ENCODE data around the gene ELOVL2. TPM values are rescaled to one million over a fixed set of nuclear protein-coding genes. Genes with fewer than 3 reads are reported as not detected.
"Not testable (repeated sequence)": the region's sequence is repeated elsewhere in the genome, so short reads cannot be mapped to it uniquely, and the experiment has no call there.

Gene ELOVL2
- polyA plus RNA-seq = not detected

GRCh38 chr6:11043961-11044711 is at the start of gene ELOVL2:
ELOVL2 (minus strand) TSS chr6:11044305; CDS start chr6:11044230, 75 bp downstream.
- peaks cover 36% of the 10 kb centered on the region for H3K27me3 Mint-ChIP-seq
- H3K9me3 Mint-ChIP-seq = no peaks in the 10 kb centered on the region
- H3K4me3 Mint-ChIP-seq = peak within 1 kb of the TSS; percentile 60 to 94 (median 84)
- no peaks in the 10 kb centered on the region for H3K36me3 Mint-ChIP-seq
- peak within 1 kb of the TSS; percentile 4 to 83 (median 67) for H3K27ac Mint-ChIP-seq
- peaks cover 0 to 12% (median 2%) of the 10 kb centered on the region in 3 donors for H3K4me1 Mint-ChIP-seq

- Mint-ChIP-seq H3K27ac (peak overlapping the region; percentile 87 to 98 (median 92)), H3K9me3 (no peaks in the 10 kb centered on the region), H3K4me3 (peak overlapping the region; percentile 95 to 97 (median 96)), H3K36me3 (no peaks in the 10 kb centered on the region), H3K4me1 (peaks cover 14 to 23% (median 18%) of the 10 kb centered on the region in 3 donors), H3K27me3 (no peaks in the 10 kb centered on the region)
Observed at GRCh38 chr6:11093376-11093625, 49.2 kb upstream of the ELOVL2 start.

GRCh38 chr6:11092668-11093375 is 48.7 kb upstream of the ELOVL2 start:
- peak overlapping the region; percentile 87 to 98 (median 92) for H3K27ac Mint-ChIP-seq
- H3K36me3 Mint-ChIP-seq = no peaks in the 10 kb centered on the region
- no peaks in the 10 kb centered on the region for H3K9me3 Mint-ChIP-seq
- peak overlapping the region; percentile 95 to 97 (median 96) for H3K4me3 Mint-ChIP-seq
- H3K4me1 Mint-ChIP-seq = peaks cover 14 to 19% (median 18%) of the 10 kb centered on the region in 3 donors
- no peaks in the 10 kb centered on the region for H3K27me3 Mint-ChIP-seq

GRCh38 chr6:11091141-11091540 is 47.0 kb upstream of the ELOVL2 start:
- H3K4me3 Mint-ChIP-seq = peak overlapping the region in 2 of 4 donors; percentile 10 to 48
- H3K9me3 Mint-ChIP-seq, H3K27ac Mint-ChIP-seq, H3K27me3 Mint-ChIP-seq, H3K36me3 Mint-ChIP-seq: not testable (repeated sequence)
- peaks cover 11 to 16% (median 15%) of the 10 kb centered on the region in 3 donors for H3K4me1 Mint-ChIP-seq

GRCh38 chr6:11089695-11090094 is 45.6 kb upstream of the ELOVL2 start:
- Mint-ChIP-seq H3K9me3 (no peaks in the 10 kb centered on the region), H3K27me3 (no peaks in the 10 kb centered on the region), H3K27ac (no peak overlapping the region), H3K36me3 (no peaks in the 10 kb centered on the region), H3K4me1 (peaks cover 4 to 10% (median 6%) of the 10 kb centered on the region in 3 donors), H3K4me3 (no peak overlapping the region)

GRCh38 chr6:11087141-11087812 is 43.2 kb upstream of the ELOVL2 start:
- not testable (repeated sequence) for H3K27ac Mint-ChIP-seq, H3K36me3 Mint-ChIP-seq, H3K27me3 Mint-ChIP-seq, H3K4me3 Mint-ChIP-seq, H3K9me3 Mint-ChIP-seq, H3K4me1 Mint-ChIP-seq

- no peaks in the 10 kb centered on the region for H3K9me3 Mint-ChIP-seq
- H3K27ac Mint-ChIP-seq = no peak overlapping the region
- no peaks in the 10 kb centered on the region for H3K4me1 Mint-ChIP-seq
- H3K4me3 Mint-ChIP-seq = no peak overlapping the region
- H3K27me3 Mint-ChIP-seq = peaks cover 2% of the 10 kb centered on the region
- H3K36me3 Mint-ChIP-seq = no peaks in the 10 kb centered on the region
Observed at GRCh38 chr6:11085758-11086435, 41.8 kb upstream of the ELOVL2 start.

- no peaks in the 10 kb centered on the region for H3K36me3 Mint-ChIP-seq
- H3K4me3 Mint-ChIP-seq = no peak overlapping the region
- no peaks in the 10 kb centered on the region for H3K4me1 Mint-ChIP-seq
- no peaks in the 10 kb centered on the region for H3K9me3 Mint-ChIP-seq
- no peak overlapping the region for H3K27ac Mint-ChIP-seq
- peaks cover 4% of the 10 kb centered on the region for H3K27me3 Mint-ChIP-seq
Observed at GRCh38 chr6:11083956-11084355, 39.9 kb upstream of the ELOVL2 start.

GRCh38 chr6:11083491-11083890 is 39.4 kb upstream of the ELOVL2 start:
- no peak overlapping the region for H3K4me3 Mint-ChIP-seq

GRCh38 chr6:11080296-11080695 is 36.2 kb upstream of the ELOVL2 start:
- peaks cover 4% of the 10 kb centered on the region for H3K27me3 Mint-ChIP-seq
- no peaks in the 10 kb centered on the region for H3K9me3 Mint-ChIP-seq
- H3K36me3 Mint-ChIP-seq = no peaks in the 10 kb centered on the region
- H3K4me3 Mint-ChIP-seq = no peak overlapping the region
- no peak overlapping the region for H3K27ac Mint-ChIP-seq
- no peaks in the 10 kb centered on the region for H3K4me1 Mint-ChIP-seq

More at GRCh38 chr6:11083491-11083890, 39.4 kb upstream of the ELOVL2 start:
- Mint-ChIP-seq H3K9me3 (no peaks in the 10 kb centered on the region), H3K36me3 (no peaks in the 10 kb centered on the region), H3K27ac (no peak overlapping the region), H3K27me3 (peaks cover 4% of the 10 kb centered on the region), H3K4me1 (no peaks in the 10 kb centered on the region)

- Mint-ChIP-seq H3K9me3 (no peaks in the 10 kb centered on the region), H3K4me1 (no peaks in the 10 kb centered on the region), H3K27ac (no peak overlapping the region), H3K36me3 (peaks cover 2% of the 10 kb centered on the region), H3K27me3 (peaks cover 2% of the 10 kb centered on the region), H3K4me3 (no peak overlapping the region)
Observed at GRCh38 chr6:11078266-11078665, 34.2 kb upstream of the ELOVL2 start.

GRCh38 chr6:11076540-11076939 is 32.4 kb upstream of the ELOVL2 start:
- H3K36me3 Mint-ChIP-seq = peaks cover 2% of the 10 kb centered on the region
- no peak overlapping the region for H3K4me3 Mint-ChIP-seq
- peaks cover 2% of the 10 kb centered on the region for H3K27me3 Mint-ChIP-seq

GRCh38 chr6:11072101-11072500 is 28.0 kb upstream of the ELOVL2 start:
- no peaks in the 10 kb centered on the region for H3K9me3 Mint-ChIP-seq
- peaks cover 1% of the 10 kb centered on the region for H3K27me3 Mint-ChIP-seq
- H3K27ac Mint-ChIP-seq = no peak overlapping the region
- no peaks in the 10 kb centered on the region for H3K4me1 Mint-ChIP-seq
- no peak overlapping the region for H3K4me3 Mint-ChIP-seq
- peaks cover 2% of the 10 kb centered on the region for H3K36me3 Mint-ChIP-seq

More at GRCh38 chr6:11076540-11076939, 32.4 kb upstream of the ELOVL2 start:
- Mint-ChIP-seq H3K27ac (no peak overlapping the region), H3K9me3 (no peaks in the 10 kb centered on the region), H3K4me1 (no peaks in the 10 kb centered on the region)

- Mint-ChIP-seq H3K4me1 (no peaks in the 10 kb centered on the region), H3K27me3 (peaks cover 3% of the 10 kb centered on the region), H3K9me3 (no peaks in the 10 kb centered on the region), H3K36me3 (no peaks in the 10 kb centered on the region), H3K4me3 (no peak overlapping the region), H3K27ac (no peak overlapping the region)
Observed at GRCh38 chr6:11069760-11070159, 25.7 kb upstream of the ELOVL2 start.

GRCh38 chr6:11067348-11067747 is 23.2 kb upstream of the ELOVL2 start:
- Mint-ChIP-seq H3K9me3 (no peaks in the 10 kb centered on the region), H3K4me1 (no peaks in the 10 kb centered on the region), H3K27ac (no peak overlapping the region), H3K27me3 (peaks cover 3% of the 10 kb centered on the region), H3K36me3 (no peaks in the 10 kb centered on the region), H3K4me3 (no peak overlapping the region)

Data from IgD-negative memory B cell (primary cell).